Smooth muscle cell (in vitro differentiated cells): ENCODE results near the gene VAV2. TPM values are rescaled to one million over a fixed set of nuclear protein-coding genes. Genes with fewer than 3 reads are reported as not detected.

Experiments used
- DNase-seq: peaks from one replicate; lab custom pipeline; 2025; ENCODE audit not compliant: unreplicated experiment; lab: John Stamatoyannopoulos, UW
- H2AFZ ChIP-seq: fragments of 200-600 bp; sonication (generic); 2 replicates; pipeline ENCODE4 v1.6.0; 2016; ENCODE audit warnings: antibody characterized with exemption, low read depth, mild to moderate bottlenecking
- H3F3A ChIP-seq: fragments of 200-600 bp; sonication (generic); 2 replicates; pipeline ENCODE4 v1.6.0; 2017; ENCODE audit warnings: antibody characterized with exemption, low read depth
- H3K27ac ChIP-seq: fragments of 200-600 bp; sonication (generic); 2 replicates; pipeline ENCODE4 v1.5.1; 2016; ENCODE audit warnings: low read depth, mild to moderate bottlenecking
- H3K27me3 ChIP-seq: fragments of 200-600 bp; sonication (generic); 2 replicates; pipeline ENCODE4 v1.6.1; 2016; ENCODE audit warnings: low read depth, mild to moderate bottlenecking
- H3K36me3 ChIP-seq: fragments of 200-600 bp; sonication (generic); 2 replicates; pipeline ENCODE4 v1.5.1; 2016; ENCODE audit warnings: low read depth
- H3K4me1 ChIP-seq: fragments of 200-600 bp; sonication (generic); 2 replicates; pipeline ENCODE4 v1.5.1; 2016; ENCODE audit warnings: low read depth
- H3K4me2 ChIP-seq: fragments of 200-600 bp; sonication (generic); 2 replicates; pipeline ENCODE4 v1.6.0; 2016; ENCODE audit warnings: mild to moderate bottlenecking
- H3K4me3 ChIP-seq: fragments of 200-600 bp; sonication (generic); 2 replicates; pipeline ENCODE4 v1.5.1; 2016; ENCODE audit warnings: mild to moderate bottlenecking
- H3K79me2 ChIP-seq: fragments of 200-600 bp; sonication (generic); 2 replicates; pipeline ENCODE4 v1.6.0; 2016; ENCODE audit warnings: low read depth, mild to moderate bottlenecking
- H3K9ac ChIP-seq: fragments of 200-600 bp; sonication (generic); 2 replicates; pipeline ENCODE4 v1.6.0; 2016; ENCODE audit warnings: low read depth
- H3K9me3 ChIP-seq: fragments of 200-600 bp; sonication (generic); replicated peaks from 2 replicates; pipeline ENCODE4 v1.5.1; 2016; ENCODE audit warnings: low read depth
- H4K20me1 ChIP-seq: fragments of 200-600 bp; sonication (generic); 2 replicates; pipeline ENCODE4 v1.6.0; 2016; ENCODE audit warnings: low read depth
- CTCF ChIP-seq: fragments of 200-600 bp; sonication (generic); IDR thresholded peaks from 2 replicates; pipeline ENCODE4 v1.5.1; 2017; ENCODE audit warnings: borderline replicate concordance, mild to moderate bottlenecking, antibody characterized with exemption; ENCODE audit not compliant: insufficient read depth, poor library complexity, severe bottlenecking
- WGBS: methylation state at CpG from one replicate; pipeline ENCODE4 v1.1.7; 2016; ENCODE audit warnings: low lambda C conversion rate; 5-methylcytosine and 5-hydroxymethylcytosine counted together
- polyA plus RNA-seq: library from polyadenylated mRNA; unstranded; fragments of >200 nt; fragmentation: Nextera tagmentation; extraction: Ambion mirVana; gene quantifications from 2 replicates; pipeline ENCODE4 v1.2.1, GENCODE V29; 2016
- total RNA-seq: library from RNA; depleted of rRNA; stranded (reverse); fragments of >200 nt; gene quantifications from 2 replicates; pipeline ENCODE4 v1.2.3, GENCODE V29; 2014

The VAV2 gene
- total and polyA plus RNA-seq, 2 experiments from 2014 or later = 26.2 to 35.3 TPM

GRCh38 chr9:133729617-133730281, 262.4 kb downstream of the VAV2 start:
- no peak overlapping the region for H3K27ac ChIP-seq
- H4K20me1 ChIP-seq = no peaks in the 10 kb centered on the region
- no peak for TF ChIP-seq CTCF
- no peak overlapping the region for H3K4me2 ChIP-seq
- no peak overlapping the region for H2AFZ ChIP-seq
- DNase-seq = no peak
- no peak overlapping the region for H3K4me3 ChIP-seq
- H3F3A ChIP-seq = no peaks in the 10 kb centered on the region
- H3K36me3 ChIP-seq = no peaks in the 10 kb centered on the region
- no peak overlapping the region for H3K9ac ChIP-seq
- H3K4me1 ChIP-seq = no peaks in the 10 kb centered on the region
- 91% methylated on average over 19 of the region's 19 CpGs for WGBS
- no peaks in the 10 kb centered on the region for H3K79me2 ChIP-seq
- no peaks in the 10 kb centered on the region for H3K27me3 ChIP-seq
- H3K9me3 ChIP-seq = no peaks in the 10 kb centered on the region

GRCh38 chr9:133728856-133729616, 263.1 kb downstream of the VAV2 start:
- WGBS = 82% methylated on average over 10 of the region's 10 CpGs
- H3K9me3 ChIP-seq = no peaks in the 10 kb centered on the region
- no peak for TF ChIP-seq CTCF
- no peaks in the 10 kb centered on the region for H3K79me2 ChIP-seq
- no peaks in the 10 kb centered on the region for H3K27me3 ChIP-seq
- no peaks in the 10 kb centered on the region for H3F3A ChIP-seq
- no peak overlapping the region for H2AFZ ChIP-seq
- no peaks in the 10 kb centered on the region for H3K36me3 ChIP-seq
- H3K4me2 ChIP-seq = no peak overlapping the region
- H3K4me3 ChIP-seq = no peak overlapping the region
- H3K4me1 ChIP-seq = no peaks in the 10 kb centered on the region
- DNase-seq = no peak
- no peaks in the 10 kb centered on the region for H4K20me1 ChIP-seq
- no peak overlapping the region for H3K9ac ChIP-seq
- H3K27ac ChIP-seq = no peak overlapping the region

GRCh38 chr9:133727876-133728441, 264.2 kb downstream of the VAV2 start:
- WGBS = 91% methylated on average over 17 of the region's 18 CpGs
- DNase-seq = no peak
- H3F3A ChIP-seq = no peaks in the 10 kb centered on the region

More at GRCh38 chr9:133727876-133728441, 264.2 kb downstream of the VAV2 start:
- H3K4me1 ChIP-seq = no peaks in the 10 kb centered on the region
- no peak overlapping the region for H3K9ac ChIP-seq
- H3K79me2 ChIP-seq = no peaks in the 10 kb centered on the region
- no peaks in the 10 kb centered on the region for H3K27me3 ChIP-seq
- no peak overlapping the region for H3K27ac ChIP-seq
- no peaks in the 10 kb centered on the region for H3K36me3 ChIP-seq
- no peak overlapping the region for H2AFZ ChIP-seq
- no peak overlapping the region for H3K4me3 ChIP-seq
- H4K20me1 ChIP-seq = no peaks in the 10 kb centered on the region
- H3K4me2 ChIP-seq = no peak overlapping the region
- no peaks in the 10 kb centered on the region for H3K9me3 ChIP-seq
- TF ChIP-seq CTCF = no peak
